Panc1 (cell line): Measurements from ENCODE around the gene S100PBP. TPM values are rescaled to one million over a fixed set of nuclear protein-coding genes. Genes with fewer than 3 reads are reported as not detected.

Experiments used
- ATAC-seq: fragments of 200-7000 bp; cut with Tn5 transposase; 2 replicates; pipeline ENCODE4 v1.9.1; 2020; ENCODE audit warnings: mild to moderate bottlenecking, moderate library complexity
- BruUV-seq: library from RNA; stranded (reverse); fragments of 400-500 nt; replicated peaks from 2 replicates; lab custom pipeline; 2021; lab: Mats Ljungman, UMichigan
- CTCF ChIA-PET: fragments of 300-600 bp; sonication (Branson Sonifier 250); formaldehyde crosslinking; loops from one replicate; lab custom pipeline; 2022; ENCODE audit warnings: antibody characterized with exemption; lab: Charles Lee
- POLR2A ChIA-PET: fragments of 300-600 bp; sonication (Branson Sonifier 250); formaldehyde crosslinking; loops from one replicate; lab custom pipeline; 2022; ENCODE audit warnings: antibody characterized with exemption; lab: Charles Lee
- DNase-seq: peaks from one replicate; pipeline ENCODE4 v3.0.0-alpha.2; 2010; ENCODE audit warnings: low read depth, low spot score
- H3K27ac ChIP-seq: 2 replicates; pipeline ENCODE4 v1.5.1; 2011; ENCODE audit warnings: mild to moderate bottlenecking, low read length, inconsistent platforms
- H3K27me3 ChIP-seq: fragments of 200-500 bp; sonication (Bioruptor generic); 2 replicates; pipeline ENCODE4 v1.6.0; 2014; ENCODE audit warnings: low read length, inconsistent platforms; ENCODE audit not compliant: control insufficient read depth, insufficient read depth
- H3K36me3 ChIP-seq: fragments of 200-500 bp; sonication (Bioruptor generic); 2 replicates; pipeline ENCODE4 v1.5.1; 2014; ENCODE audit warnings: inconsistent platforms, mild to moderate bottlenecking, low read length, moderate library complexity; ENCODE audit not compliant: control insufficient read depth, insufficient read depth
- H3K4me1 ChIP-seq: 2 replicates; pipeline ENCODE4 v1.5.1; 2011; ENCODE audit warnings: inconsistent platforms, mild to moderate bottlenecking, low read length, moderate library complexity; ENCODE audit not compliant: control insufficient read depth, insufficient read depth
- H3K4me3 ChIP-seq, 2 experiments: 2 replicates each; pipeline ENCODE4 v1.5.1; 2011 to 2012; ENCODE audit warnings: low read depth in 2 of 2, low read length in 2 of 2, mild to moderate bottlenecking in 2 of 2, inconsistent platforms in 1 of 2, moderate library complexity in 1 of 2
- H3K9me3 ChIP-seq: fragments of 200-500 bp; sonication (Bioruptor generic); 2 replicates; pipeline ENCODE4 v1.5.1; 2014; ENCODE audit warnings: low read depth, mild to moderate bottlenecking, inconsistent platforms, low read length, moderate library complexity; ENCODE audit not compliant: control insufficient read depth, insufficient read depth
- CTCF ChIP-seq: fragments of 450-650 bp; IDR thresholded peaks from 2 replicates; pipeline ENCODE4 v1.5.1; 2017; ENCODE audit warnings: mild to moderate bottlenecking
- POLR2AphosphoS5 ChIP-seq: IDR thresholded peaks from 2 replicates; pipeline ENCODE4 v1.6.1; 2012; ENCODE audit warnings: mild to moderate bottlenecking, low read depth, low read length, moderate library complexity
- REST ChIP-seq, 2 experiments: IDR thresholded peaks; 2 replicates each; pipeline ENCODE4 v1.6.1; 2011 to 2012; ENCODE audit warnings: low read depth in 2 of 2, control low read depth in 1 of 2, low read length in 1 of 2, mild to moderate bottlenecking in 1 of 2, moderate library complexity in 1 of 2; ENCODE audit not compliant: insufficient read depth in 1 of 2
- SIN3A ChIP-seq: IDR thresholded peaks from 2 replicates; pipeline ENCODE4 v1.6.1; 2012; ENCODE audit warnings: low read depth, mild to moderate bottlenecking, low read length, moderate library complexity, borderline replicate concordance; ENCODE audit not compliant: insufficient read depth
- TCF7L2 ChIP-seq: IDR thresholded peaks from 2 replicates; pipeline ENCODE4 v1.6.1; 2011; ENCODE audit warnings: mild to moderate bottlenecking, low read depth, low read length, inconsistent platforms
- in situ Hi-C: cut with HindIII; loops from 2 replicates; pipeline ENCODE4 v1.10.0; 2016; ENCODE audit warnings: low sequenced_read_pairs, low pct_unique_long_range_greater_than_20kb
- intact Hi-C: fragments of 100-400 bp; cut with micrococcal nuclease; formaldehyde crosslinking; loops from one replicate; pipeline ENCODE4 v1.10.0; 2022; ENCODE audit not compliant: unreplicated experiment
- total RNA-seq: library from RNA; stranded (reverse); gene quantifications from one replicate; pipeline ENCODE4 v1.2.1, GENCODE V29; 2021; ENCODE audit not compliant: unreplicated experiment

The S100PBP gene
- total RNA-seq, 1 experiment from 2014 or later = 55.4 TPM

DNA sequence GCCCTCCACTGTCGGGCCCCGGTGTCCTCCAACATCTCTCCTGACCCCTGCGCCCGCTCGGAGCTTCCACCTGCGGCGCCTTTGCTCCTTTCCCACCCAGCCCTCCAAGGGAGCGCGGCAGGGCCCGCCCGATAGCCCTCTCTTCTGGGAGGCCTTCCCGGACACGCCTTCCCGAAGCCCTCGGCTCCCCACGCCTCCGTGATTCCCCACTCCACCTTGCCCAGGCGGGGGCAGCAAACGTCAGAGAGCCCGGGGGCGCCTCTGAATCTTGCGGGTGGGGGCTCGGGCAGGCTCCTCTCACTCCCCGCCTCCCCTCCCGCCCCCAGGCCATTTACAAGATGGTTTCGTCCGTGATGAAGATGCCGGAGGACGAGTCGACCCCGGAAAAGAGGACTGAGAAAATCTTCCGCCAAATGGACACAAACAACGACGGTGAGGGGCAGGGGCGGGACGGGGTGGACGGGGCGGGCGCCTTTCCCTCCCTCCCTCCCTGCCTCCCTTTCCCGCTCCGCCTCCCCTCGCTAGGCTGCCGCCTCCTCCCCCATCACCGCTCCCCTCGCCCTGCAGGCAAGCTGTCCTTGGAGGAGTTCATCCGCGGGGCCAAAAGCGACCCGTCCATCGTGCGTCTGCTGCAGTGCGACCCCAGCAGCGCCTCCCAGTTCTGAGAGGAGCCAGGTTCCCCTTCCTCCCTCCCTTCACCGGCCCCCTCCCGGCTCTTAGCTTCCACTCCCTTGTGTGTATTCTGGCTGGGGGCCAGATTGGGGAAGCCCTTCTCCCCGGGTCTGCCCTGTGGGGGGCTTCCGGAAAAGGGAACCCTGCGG, 76.0 kb downstream of the S100PBP start:
- H3K27ac ChIP-seq = no peak overlapping the region
- TF ChIP-seq REST (IDR thresholded peaks at IDR 0.05; ENCODE audit: insufficient read depth in 1 of 2, low read depth in 2 of 2, low read length in 1 of 2) (no peak), POLR2AphosphoS5 (no peak), SIN3A (no peak), CTCF (peak; percentile 80; the same call in 1 of the 2 replicates)
- H3K36me3 ChIP-seq = no peaks in the 10 kb centered on the region
- in situ Hi-C loops = no loop called here
- H3K4me3 ChIP-seq = peak overlapping the region; percentile 41 to 58
- no peak for DNase-seq
- ChIA-PET POLR2A (interaction anchor here (0.9 kb wide), 1 partner anchor 191 kb away, joined by 6 read pairs; no protein-coding TSS in a partner anchor), CTCF (interaction anchor here (0.6 kb wide), 1 partner anchor 573 kb away, joined by 3 read pairs; no protein-coding TSS in a partner anchor)
- intact Hi-C loops = no loop called here
- peak; percentile 73 for ATAC-seq
- BruUV-seq = no TSS peak
- H3K27me3 ChIP-seq = no peaks in the 10 kb centered on the region
- no peaks in the 10 kb centered on the region for H3K9me3 ChIP-seq
- peaks cover 4% of the 10 kb centered on the region; the same call in 1 of the 2 replicates for H3K4me1 ChIP-seq

GRCh38 chr1:32894019-32894600, 76.7 kb downstream of the S100PBP start:
- Histone ChIP-seq H3K4me3 (no peak overlapping the region), H3K4me1 (peaks cover 4% of the 10 kb centered on the region; the same call in 1 of the 2 replicates), H3K27ac (no peak overlapping the region), H3K9me3 (no peaks in the 10 kb centered on the region), H3K27me3 (no peaks in the 10 kb centered on the region), H3K36me3 (no peaks in the 10 kb centered on the region)
- POLR2A ChIA-PET = interaction anchor here (0.9 to 1.1 kb wide), 2 partner anchors 41 to 190 kb away, joined by 3 to 6 read pairs; no protein-coding TSS in a partner anchor
- TF ChIP-seq TCF7L2 (no peak), SIN3A (no peak), POLR2AphosphoS5 (no peak), REST (IDR thresholded peaks at IDR 0.05; ENCODE audit: insufficient read depth in 1 of 2, low read depth in 2 of 2, low read length in 1 of 2) (no peak), CTCF (no peak)
- BruUV-seq = no TSS peak
- in situ Hi-C loops = no loop called here
- no peak for DNase-seq
- ATAC-seq = peak; percentile 5; the same call in 1 of the 2 replicates
- CTCF ChIA-PET = interaction anchor here (0.6 kb wide), 1 partner anchor 572 kb away, joined by 3 read pairs; no protein-coding TSS in a partner anchor
- intact Hi-C loops = no loop called here
